IMR-90 (cell line): ENCODE results near the gene PLXND1. TPM values are rescaled to one million over a fixed set of nuclear protein-coding genes. Genes with fewer than 3 reads are reported as not detected.

Experiments
- ATAC-seq: fragments of 200-7000 bp; cut with Tn5 transposase; 2 replicates; pipeline ENCODE4 v1.9.1; 2020; ENCODE audit warnings: low read depth, mild to moderate bottlenecking, moderate library complexity
- BruUV-seq: library from RNA; stranded (reverse); fragments of 400-500 nt; replicated peaks from 2 replicates; lab custom pipeline; 2021; lab: Mats Ljungman, UMichigan
- CTCF ChIA-PET: fragments of 300-600 bp; formaldehyde crosslinking; extraction: SDS; loops from one replicate; lab custom pipeline; 2021; ENCODE audit warnings: antibody characterized with exemption; lab: Yijun Ruan, JAX
- POLR2A ChIA-PET: fragments of 300-600 bp; sonication (Branson Sonifier 250); formaldehyde crosslinking; loops from one replicate; lab custom pipeline; 2022; ENCODE audit warnings: antibody characterized with exemption; ENCODE audit not compliant: unreplicated experiment; lab: Charles Lee
- DNase-seq: peaks from one replicate; pipeline ENCODE4 v3.0.0; 2013
- H2AFZ ChIP-seq: replicated peaks from 2 replicates; pipeline ENCODE3; 2013; ENCODE audit warnings: low read length, mild to moderate bottlenecking; ENCODE audit not compliant: poor library complexity
- H2AK5ac ChIP-seq: 2 replicates; pipeline ENCODE4 v1.6.1; 2013; ENCODE audit warnings: low read depth, low read length, inconsistent platforms
- H2AK9ac ChIP-seq: replicated peaks from 2 replicates; pipeline ENCODE3; 2013; ENCODE audit warnings: mild to moderate bottlenecking, low read depth, low read length, moderate library complexity; ENCODE audit not compliant: poor library complexity
- H2BK120ac ChIP-seq: 2 replicates; pipeline ENCODE4 v1.6.1; 2013; ENCODE audit warnings: low read depth, low read length, inconsistent platforms
- H2BK15ac ChIP-seq: 3 replicates; pipeline ENCODE4 v1.6.1; 2013; ENCODE audit warnings: low read depth, low read length, inconsistent platforms
- H2BK20ac ChIP-seq: 2 replicates; pipeline ENCODE4 v1.6.1; 2013; ENCODE audit warnings: low read depth, mild to moderate bottlenecking, inconsistent platforms, low read length, moderate library complexity
- H2BK5ac ChIP-seq: 2 replicates; pipeline ENCODE4 v1.6.1; 2013; ENCODE audit warnings: mild to moderate bottlenecking, low read depth, low read length, inconsistent platforms; ENCODE audit not compliant: poor library complexity, severe bottlenecking
- H3K14ac ChIP-seq: replicated peaks from 2 replicates; pipeline ENCODE4 v1.6.1; 2013; ENCODE audit warnings: low read depth, low read length, inconsistent platforms
- H3K18ac ChIP-seq: 2 replicates; pipeline ENCODE4 v1.6.1; 2013; ENCODE audit warnings: low read depth, low read length, control low read depth
- H3K23ac ChIP-seq: 2 replicates; pipeline ENCODE4 v1.6.1; 2013; ENCODE audit warnings: low read depth, low read length, inconsistent platforms
- H3K27ac ChIP-seq: 2 replicates; pipeline ENCODE4 v1.5.1; 2013; ENCODE audit warnings: mild to moderate bottlenecking, control low read depth, low read length; ENCODE audit not compliant: insufficient read depth
- H3K27me3 ChIP-seq: 2 replicates; pipeline ENCODE4 v1.6.1; 2013; ENCODE audit warnings: low read length; ENCODE audit not compliant: control insufficient read depth, insufficient read depth
- H3K36me3 ChIP-seq: 2 replicates; pipeline ENCODE4 v1.6.1; 2013; ENCODE audit warnings: low read length, mixed read lengths; ENCODE audit not compliant: control insufficient read depth, insufficient read depth
- H3K4ac ChIP-seq: 2 replicates; pipeline ENCODE4 v1.6.1; 2013; ENCODE audit warnings: low read depth, low read length, inconsistent platforms
- H3K4me1 ChIP-seq: 2 replicates; pipeline ENCODE4 v1.6.1; 2013; ENCODE audit warnings: low read length, mixed read lengths; ENCODE audit not compliant: control insufficient read depth, insufficient read depth
- H3K4me2 ChIP-seq: 2 replicates; pipeline ENCODE4 v1.6.1; 2013; ENCODE audit warnings: low read depth, mild to moderate bottlenecking, control low read depth, low read length, moderate library complexity
- H3K4me3 ChIP-seq: 2 replicates; pipeline ENCODE4 v1.5.1; 2013; ENCODE audit warnings: low read depth, mild to moderate bottlenecking, control low read depth, low read length, moderate library complexity; ENCODE audit not compliant: insufficient read depth
- H3K56ac ChIP-seq: 2 replicates; pipeline ENCODE4 v1.6.1; 2013; ENCODE audit warnings: low read length, inconsistent platforms; ENCODE audit not compliant: insufficient read depth; ENCODE audit errors: extremely low read depth
- H3K79me1 ChIP-seq, 2 experiments: 2 replicates each; pipeline ENCODE4 v1.6.1; 2013; ENCODE audit warnings: low read length in 2 of 2, inconsistent platforms in 1 of 2, low read depth in 1 of 2
- H3K9ac ChIP-seq: 2 replicates; pipeline ENCODE4 v1.6.1; 2013; ENCODE audit warnings: low read depth, low read length, control low read depth
- H3K9me1 ChIP-seq: 2 replicates; pipeline ENCODE4 v1.6.1; 2013; ENCODE audit warnings: low read length, inconsistent platforms; ENCODE audit not compliant: insufficient read depth
- H3K9me3 ChIP-seq: 2 replicates; pipeline ENCODE4 v1.6.1; 2013; ENCODE audit warnings: low read length; ENCODE audit not compliant: control insufficient read depth, insufficient read depth
- H4K20me1 ChIP-seq: 2 replicates; pipeline ENCODE4 v1.6.1; 2013; ENCODE audit warnings: low read length, inconsistent platforms; ENCODE audit not compliant: insufficient read depth
- H4K5ac ChIP-seq: 2 replicates; pipeline ENCODE4 v1.6.1; 2013; ENCODE audit warnings: mild to moderate bottlenecking, low read depth, low read length, control low read depth
- H4K8ac ChIP-seq, 2 experiments: 2 replicates each; pipeline ENCODE4 v1.6.1; 2013; ENCODE audit warnings: low read depth in 2 of 2, low read length in 2 of 2, control low read depth in 1 of 2, inconsistent platforms in 1 of 2
- H4K91ac ChIP-seq: 2 replicates; pipeline ENCODE4 v1.6.1; 2013; ENCODE audit warnings: low read depth, low read length, inconsistent platforms; ENCODE audit not compliant: insufficient read depth
- BHLHE40 ChIP-seq: fragments of 150-350 bp; IDR thresholded peaks from 2 replicates; pipeline ENCODE4 v1.6.1; 2016; ENCODE audit warnings: mild to moderate bottlenecking, low read depth, low read length
- CEBPB ChIP-seq: IDR thresholded peaks from 2 replicates; pipeline ENCODE4 v1.6.1; 2012; ENCODE audit warnings: low read depth, low read length, improper control_type of control experiment
- CHD1 ChIP-seq: IDR thresholded peaks from 2 replicates; pipeline ENCODE4 v1.6.1; 2012; ENCODE audit warnings: low read depth, low read length, improper control_type of control experiment
- CTCF ChIP-seq: conservative IDR thresholded peaks from 2 replicates; pipeline ENCODE4 v1.5.1; 2012; ENCODE audit warnings: mild to moderate bottlenecking, low read depth, low read length, improper control_type of control experiment
- ELK1 ChIP-seq: fragments of 150-350 bp; IDR thresholded peaks from 2 replicates; pipeline ENCODE4 v1.6.1; 2016; ENCODE audit warnings: low read depth, mild to moderate bottlenecking, low read length, moderate library complexity, borderline replicate concordance
- FOS ChIP-seq: fragments of 150-350 bp; IDR thresholded peaks from 2 replicates; pipeline ENCODE4 v1.6.1; 2016; ENCODE audit warnings: low read depth, low read length
- MAFK ChIP-seq: IDR thresholded peaks from 2 replicates; pipeline ENCODE4 v1.6.1; 2012; ENCODE audit warnings: low read depth, low read length, improper control_type of control experiment
- MAZ ChIP-seq: IDR thresholded peaks from 2 replicates; pipeline ENCODE4 v1.6.1; 2012; ENCODE audit warnings: low read depth, mild to moderate bottlenecking, low read length, improper control_type of control experiment, moderate library complexity, borderline replicate concordance
- MXI1 ChIP-seq: IDR thresholded peaks from 2 replicates; pipeline ENCODE4 v1.6.1; 2012; ENCODE audit warnings: low read depth, mild to moderate bottlenecking, low read length, moderate library complexity, borderline replicate concordance
- NFE2L2 ChIP-seq: fragments of 150-350 bp; IDR thresholded peaks from 2 replicates; pipeline ENCODE4 v1.6.1; 2016; ENCODE audit warnings: low read depth, mild to moderate bottlenecking, low read length
- POLR2A ChIP-seq: IDR thresholded peaks from 2 replicates; pipeline ENCODE4 v1.6.1; 2012; ENCODE audit warnings: mild to moderate bottlenecking, low read depth, low read length
- RAD21 ChIP-seq: IDR thresholded peaks from 2 replicates; pipeline ENCODE4 v1.6.1; 2012; ENCODE audit warnings: low read length, improper control_type of control experiment
- RCOR1 ChIP-seq: IDR thresholded peaks from 2 replicates; pipeline ENCODE4 v1.6.1; 2012; ENCODE audit warnings: mild to moderate bottlenecking, low read length, improper control_type of control experiment; ENCODE audit not compliant: insufficient replicate concordance
- RFX5 ChIP-seq: IDR thresholded peaks from 2 replicates; pipeline ENCODE4 v1.8.0; 2012; ENCODE audit warnings: low read depth, mild to moderate bottlenecking, low read length, moderate library complexity
- SMC3 ChIP-seq: fragments of 150-350 bp; IDR thresholded peaks from 2 replicates; pipeline ENCODE4 v1.6.1; 2016; ENCODE audit warnings: low read depth, mild to moderate bottlenecking, antibody characterized with exemption, low read length, moderate library complexity
- USF2 ChIP-seq: fragments of 150-350 bp; IDR thresholded peaks from 2 replicates; pipeline ENCODE4 v1.6.1; 2017; ENCODE audit warnings: mild to moderate bottlenecking, antibody characterized with exemption, low read length, low read depth
- WGBS, 2 experiments: methylation state at CpG; one replicate each; pipeline versions ENCODE4 v1.1.5 to v1.1.7; 2013; ENCODE audit warnings: missing lambda C conversion rate in 2 of 2; ENCODE audit not compliant: insufficient read length in 1 of 2; ENCODE audit errors: extremely low coverage in 2 of 2; 5-methylcytosine and 5-hydroxymethylcytosine counted together
- dilution Hi-C: fragments of 300-500 bp; cut with HindIII; formaldehyde crosslinking; loops from one replicate; pipeline ENCODE4 v1.14.3; 2018; ENCODE audit warnings: low sequenced_read_pairs; ENCODE audit not compliant: unreplicated experiment
- in situ Hi-C: fragments of 300-500 bp; cut with MboI; formaldehyde crosslinking; loops from 3 replicates; pipeline ENCODE4 v1.14.3; 2019; ENCODE audit warnings: low sequenced_read_pairs, inconsistent platforms, mixed read lengths
- intact Hi-C: fragments of 100-400 bp; cut with micrococcal nuclease; formaldehyde crosslinking; loops from 2 replicates; pipeline ENCODE4 v1.10.0; 2022
- polyA plus RNA-seq, 3 experiments: library from polyadenylated mRNA; depleted of rRNA; stranded (reverse); fragments of >200 nt; gene quantifications; 2 replicates each; pipeline ENCODE4 v1.2.3, GENCODE V29; 2012; ENCODE audit warnings: low replicate concordance in 1 of 3
- total RNA-seq: library from RNA; depleted of rRNA; stranded (reverse); fragments of >200 nt; gene quantifications from 2 replicates; pipeline ENCODE4 v1.2.3, GENCODE V29; 2012

PLXND1 gene
- total and polyA plus RNA-seq, 2 of the 4 experiments (the other 2 are of a cell fraction): 19.2 to 67.1 TPM

GRCh38 chr3:129603561-129603942, 2.9 kb downstream of the PLXND1 start:
- Histone ChIP-seq H3K56ac (no peak overlapping the region), H3K4ac (peak overlapping the region; percentile 80), H4K91ac (peak overlapping the region; percentile 80), H2AK5ac (peak overlapping the region; percentile 87), H3K4me2 (peak overlapping the region; percentile 89), H3K4me1 (peaks cover 33% of the 10 kb centered on the region), H4K20me1 (peaks cover 39% of the 10 kb centered on the region), H3K9me3 (no peaks in the 10 kb centered on the region), H3K4me3 (peak overlapping the region; percentile 95; the same call in 1 of the 2 replicates), H4K5ac (peak overlapping the region; percentile 35; the same call in 1 of the 2 replicates), H3K27me3 (no peaks in the 10 kb centered on the region), H2BK5ac (peak overlapping the region; percentile 35), H3K36me3 (no peaks in the 10 kb centered on the region), H3K79me1 (peaks cover 12 to 57% of the 10 kb centered on the region in 2 experiments), H3K23ac (peak overlapping the region; percentile 88), H3K9me1 (peaks cover 22% of the 10 kb centered on the region; the same call in 1 of the 2 replicates), H2BK15ac (no peak overlapping the region; the same call in 2 of the 3 replicates), H2AK9ac (peak overlapping the region; percentile 90), H2BK120ac (peak overlapping the region; percentile 65), H3K18ac (no peak overlapping the region), H2BK20ac (peak overlapping the region; percentile 61; the same call in 1 of the 2 replicates), H4K8ac (peak overlapping the region in 1 of 2 experiments; percentile 41; a peak in 1 of 4 replicates), H3K27ac (peak overlapping the region; percentile 38), H2AFZ (peak overlapping the region; percentile 45), H3K14ac (peak overlapping the region; percentile 34), H3K9ac (peak overlapping the region; percentile 35)
- no peak for DNase-seq
- dilution Hi-C loops (no loop called here), in situ Hi-C loops (loop anchor here (5.0 to 25.0 kb wide), 2 partner anchors 111 to 216 kb away; no protein-coding TSS in a partner anchor), intact Hi-C loops (loop anchor here (5.0 kb wide), 1 partner anchor 221 kb away; no protein-coding TSS in a partner anchor)
- 80% methylated on average over 1 of the region's 7 CpGs; no CpG with 5 or more reads in 1 of the 2 experiments for WGBS, 2 experiments
- TF ChIP-seq RFX5 (no peak), BHLHE40 (no peak), CHD1 (no peak), CTCF (no peak), MAFK (no peak), RAD21 (no peak), USF2 (no peak), ELK1 (no peak), SMC3 (no peak), POLR2A (no peak; the same call in 1 of the 2 replicates), MXI1 (no peak), CEBPB (no peak), RCOR1 (no peak), MAZ (no peak), FOS (no peak), NFE2L2 (no peak)
- ATAC-seq: no peak
- BruUV-seq: no TSS peak
- POLR2A ChIA-PET: no interaction called here
- CTCF ChIA-PET: no interaction called here
